Measurements from ENCODE around the gene TRMT10A.

GRCh38 chr4:99573735-99574368 is 10.0 kb upstream of the TRMT10A start:
- no peak for TF ChIP-seq CTCF (IDR thresholded peaks at IDR 0.05 in 4 of 5, conservative IDR thresholded peaks at IDR 0.05 in 1 of 5)
- TF ChIP-seq POLR2A (IDR thresholded peaks at IDR 0.05) = no peak
